Measurements from ENCODE around the gene NPAS3.

DNA sequence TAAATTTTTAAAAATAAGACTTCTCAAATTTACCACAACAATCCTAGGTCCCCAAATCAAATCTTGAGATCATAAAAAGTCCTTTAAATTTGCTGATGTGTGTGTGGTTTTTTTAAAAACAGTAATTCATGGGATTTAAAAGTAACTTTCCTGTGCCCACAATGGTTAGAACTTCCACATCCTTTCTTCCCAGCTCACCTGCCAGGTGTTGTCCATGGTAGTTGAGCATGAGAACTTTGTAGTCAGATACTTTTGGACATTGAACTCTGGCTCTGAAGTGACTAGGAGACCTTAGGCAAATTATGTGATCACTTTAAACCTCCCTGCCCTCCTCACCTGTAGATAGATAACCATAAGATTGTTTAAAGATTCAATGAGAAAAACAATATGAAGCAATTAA lies 253.2 kb downstream of the NPAS3 start:
- TF ChIP-seq POLR2A (IDR thresholded peaks at IDR 0.05): no peak
- TF ChIP-seq, protein P1, sequence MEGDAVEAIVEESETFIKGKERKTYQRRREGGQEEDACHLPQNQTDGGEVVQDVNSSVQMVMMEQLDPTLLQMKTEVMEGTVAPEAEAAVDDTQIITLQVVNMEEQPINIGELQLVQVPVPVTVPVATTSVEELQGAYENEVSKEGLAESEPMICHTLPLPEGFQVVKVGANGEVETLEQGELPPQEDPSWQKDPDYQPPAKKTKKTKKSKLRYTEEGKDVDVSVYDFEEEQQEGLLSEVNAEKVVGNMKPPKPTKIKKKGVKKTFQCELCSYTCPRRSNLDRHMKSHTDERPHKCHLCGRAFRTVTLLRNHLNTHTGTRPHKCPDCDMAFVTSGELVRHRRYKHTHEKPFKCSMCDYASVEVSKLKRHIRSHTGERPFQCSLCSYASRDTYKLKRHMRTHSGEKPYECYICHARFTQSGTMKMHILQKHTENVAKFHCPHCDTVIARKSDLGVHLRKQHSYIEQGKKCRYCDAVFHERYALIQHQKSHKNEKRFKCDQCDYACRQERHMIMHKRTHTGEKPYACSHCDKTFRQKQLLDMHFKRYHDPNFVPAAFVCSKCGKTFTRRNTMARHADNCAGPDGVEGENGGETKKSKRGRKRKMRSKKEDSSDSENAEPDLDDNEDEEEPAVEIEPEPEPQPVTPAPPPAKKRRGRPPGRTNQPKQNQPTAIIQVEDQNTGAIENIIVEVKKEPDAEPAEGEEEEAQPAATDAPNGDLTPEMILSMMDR (IDR thresholded peaks at IDR 0.05): no peak
